Sciatic nerve (tissue), 2 donors: ENCODE measurements around the gene OXLD1. TPM values are rescaled to one million over a fixed set of nuclear protein-coding genes. Genes with fewer than 3 reads are reported as not detected.
"Not testable (repeated sequence)": the region's sequence is repeated elsewhere in the genome, so short reads cannot be mapped to it uniquely, and the experiment has no call there.

Experiments used
- ATAC-seq: fragments of 200-7000 bp; cut with Tn5 transposase; one replicate; pipeline ENCODE4 v1.9.1; 2020; ENCODE audit warnings: mild to moderate bottlenecking, moderate library complexity
- DNase-seq: peaks from one replicate; pipeline ENCODE4 v3.0.0-alpha.2; 2020; ENCODE audit warnings: low spot score
- intact Hi-C: fragments of 100-400 bp; cut with DNase I; formaldehyde crosslinking; loops from one replicate; pipeline ENCODE4 v1.14.2; 2022
- total RNA-seq: library from RNA; stranded (reverse); fragmentation: NEBNext Ultra II Directional; extraction: Animal tissue kit (Norgen Biotek cat#: 25700); gene quantifications from one replicate; pipeline ENCODE4 v1.2.1, GENCODE V29; 2021
- donor health status: DM: no; HTN: no; CAD: no.
- donor health status: DM: no; HTN: no; CAD: no.

Gene OXLD1
- total RNA-seq, 1 donor from 2014 or later = 17.9 TPM

DNA sequence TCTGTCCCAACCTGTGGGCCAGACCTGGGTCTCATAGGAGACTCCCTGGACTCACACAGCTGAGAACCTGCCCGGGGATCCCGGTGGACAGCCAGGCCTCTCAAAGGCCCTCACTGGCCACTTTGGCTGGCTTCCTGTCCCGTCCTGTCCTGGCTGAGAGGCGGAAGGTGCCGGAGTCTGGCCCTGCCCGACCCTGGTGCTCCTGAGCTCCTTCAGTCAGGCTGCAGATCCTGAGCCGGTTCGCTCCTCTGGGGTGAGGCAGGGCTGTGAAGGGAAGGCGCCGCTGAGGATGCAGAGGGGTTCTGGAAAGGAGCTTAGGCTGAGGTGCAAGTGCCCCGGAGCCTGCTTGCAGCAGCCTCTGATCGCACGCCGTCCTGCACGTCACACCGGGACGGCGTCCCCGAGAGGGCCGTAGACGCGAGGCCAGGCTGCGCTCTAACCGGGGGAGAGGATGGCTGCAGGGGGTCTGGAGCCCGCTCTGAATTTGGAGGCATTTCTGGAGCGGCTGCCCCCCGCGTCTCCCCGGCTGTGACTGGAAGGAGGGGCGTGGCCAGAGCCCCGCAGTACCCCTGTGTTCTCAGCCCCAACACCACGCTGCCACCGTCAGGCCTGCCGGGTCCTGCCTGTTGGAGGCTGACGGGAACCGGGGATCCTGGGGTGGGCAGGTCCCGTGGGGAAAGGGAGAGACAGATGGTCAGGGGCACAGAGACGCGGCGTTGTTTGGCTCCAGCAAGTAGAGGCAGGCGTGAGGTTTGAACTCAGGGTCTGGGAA lies 21.6 kb upstream of the OXLD1 start:
- DNase-seq (no peak), ATAC-seq (no peak)
- intact Hi-C loops = no loop called here

DNA sequence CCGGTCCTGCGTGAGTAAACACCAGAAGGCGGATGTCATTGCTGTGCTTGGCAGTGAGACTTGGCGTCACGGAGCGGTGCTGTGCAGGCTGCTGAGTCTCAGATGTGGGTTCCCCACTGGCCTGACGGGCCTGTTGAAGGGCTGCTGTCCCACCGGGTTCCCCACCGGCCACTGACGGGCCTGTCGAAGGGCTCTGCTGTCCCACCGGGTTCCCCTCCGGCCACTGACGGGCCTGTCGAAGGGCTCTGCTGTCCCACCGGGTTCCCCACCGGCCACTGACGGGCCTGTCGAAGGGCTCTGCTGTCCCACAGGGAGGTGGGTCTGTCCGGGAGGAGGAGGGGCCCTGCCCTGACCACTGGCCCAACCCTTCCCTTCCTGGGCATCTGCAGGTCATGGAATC lies 20.2 kb upstream of the OXLD1 start:
- no peak for DNase-seq
- intact Hi-C loops = no loop called here
- no peak for ATAC-seq

DNA sequence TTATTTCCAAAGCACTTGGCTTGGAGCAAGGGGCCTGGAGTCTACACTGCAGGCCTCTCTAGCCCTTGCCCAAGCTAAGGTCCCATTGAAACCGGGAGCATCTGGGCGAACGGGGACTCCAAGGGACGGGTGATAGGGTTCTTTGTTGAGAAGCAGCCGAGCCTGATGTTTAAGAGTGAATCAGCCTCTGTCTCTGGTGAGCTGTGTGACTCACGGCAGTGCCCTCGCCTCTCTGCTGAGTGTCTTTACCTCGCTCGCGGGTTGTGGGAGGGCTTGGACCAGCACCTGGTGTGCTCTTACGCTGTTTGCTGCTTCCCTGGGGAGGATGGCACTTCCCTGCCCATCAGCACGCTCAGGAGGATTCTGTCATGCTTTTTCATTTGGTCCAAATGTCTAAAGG lies 18.7 kb upstream of the OXLD1 start:
- intact Hi-C loops = no loop called here
- ATAC-seq = no peak
- no peak for DNase-seq

DNA sequence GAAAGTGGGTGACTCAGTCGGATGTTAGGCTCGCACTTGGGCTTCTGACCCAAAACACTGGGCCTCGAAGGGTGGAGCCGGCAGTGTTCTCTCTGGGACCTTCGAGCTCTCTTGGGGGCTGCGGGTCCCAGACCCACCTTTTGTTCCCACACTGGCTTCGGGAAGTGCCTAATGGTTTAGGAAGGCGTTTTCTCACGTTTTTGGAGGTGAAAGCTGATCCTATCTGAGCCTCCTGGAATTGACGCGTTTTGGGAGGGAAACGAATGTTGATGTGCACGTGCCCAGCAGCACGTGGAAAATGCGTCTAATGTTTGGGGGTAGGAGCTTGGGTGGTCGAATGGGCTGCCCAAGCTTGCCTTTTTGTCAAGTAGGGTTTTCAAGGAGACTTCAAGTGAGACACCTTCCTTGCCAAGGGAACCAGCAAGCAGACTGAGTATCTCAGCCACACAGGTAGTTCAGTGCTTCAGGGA lies 18.1 kb upstream of the OXLD1 start:
- ATAC-seq (no peak), DNase-seq (no peak)
- intact Hi-C loops = no loop called here

DNA sequence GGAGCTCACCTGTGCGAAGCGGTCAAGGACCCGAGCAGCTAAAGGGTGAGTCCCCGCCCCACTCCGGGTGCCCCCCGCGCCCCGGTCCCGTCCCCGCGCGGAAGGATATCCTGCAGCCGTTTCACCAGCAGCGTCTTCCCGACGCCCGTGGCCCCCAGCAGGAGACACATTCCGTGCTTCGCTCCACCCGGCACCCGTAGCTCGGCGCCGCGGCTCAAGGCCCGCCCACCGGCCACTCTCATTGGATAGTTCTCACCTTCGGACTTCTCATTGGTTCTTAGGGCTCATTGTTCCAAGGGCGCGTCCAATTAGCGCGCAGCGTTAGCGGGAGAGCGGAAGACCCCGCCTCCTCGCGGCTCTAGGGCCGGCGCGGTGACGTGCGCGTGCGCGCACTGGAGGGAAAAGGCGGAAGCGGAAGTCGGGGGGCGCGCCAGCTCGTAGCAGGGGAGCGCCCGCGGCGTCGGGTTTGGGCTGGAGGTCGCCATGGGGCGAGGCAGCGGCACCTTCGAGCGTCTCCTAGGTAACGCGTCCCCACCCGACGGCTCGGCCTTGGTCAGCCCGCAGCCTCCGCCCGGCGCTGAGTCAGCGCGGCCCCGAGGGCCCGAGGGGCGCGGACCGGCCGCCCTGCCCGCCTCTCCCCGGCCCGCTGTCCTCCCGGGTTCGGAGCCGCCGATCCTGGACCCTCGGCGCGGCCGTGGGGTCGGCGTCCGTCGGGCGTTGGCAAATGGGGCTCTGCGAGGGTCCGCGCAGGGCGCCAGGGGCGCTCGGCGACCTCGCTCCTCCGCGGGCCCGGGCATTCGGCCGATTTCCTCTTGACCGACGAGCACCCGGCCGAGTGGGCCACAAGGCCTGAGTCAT lies 17.4 kb upstream of the OXLD1 start, which contains the start of the genes ARL16 and HGS:
Gene ARL16 (minus strand): TSS at position 214 of the 858 bp plus-strand sequence. CDS start 44 bp downstream, at position 170.
Gene HGS (plus strand): TSS at position 428 of the 858 bp plus-strand sequence. CDS start 56 bp downstream, at position 484.
- DNase-seq (peak; percentile 99), ATAC-seq (peak; percentile 99)
- intact Hi-C loops = no loop called here

DNA sequence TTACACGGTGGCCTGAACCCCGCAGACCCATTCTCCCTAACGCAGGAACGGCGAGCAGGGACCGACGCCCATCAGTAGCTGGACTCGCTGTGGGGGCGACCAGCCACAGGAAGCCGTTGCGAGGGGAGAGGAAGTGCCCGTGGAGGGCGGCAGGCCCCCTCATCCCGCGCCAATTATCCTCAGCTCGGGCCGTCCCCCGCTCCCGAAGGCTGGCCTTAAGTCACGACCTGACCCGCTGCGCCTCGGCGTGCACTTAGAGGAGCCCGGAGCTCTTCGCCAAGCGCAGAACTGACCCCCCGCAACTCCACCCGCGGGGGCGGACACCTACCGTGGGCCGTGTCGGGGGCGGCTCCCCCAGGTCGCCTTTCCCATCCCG lies 16.8 kb upstream of the OXLD1 start:
- intact Hi-C loops = no loop called here
- DNase-seq (no peak), ATAC-seq (peak; percentile 1)

DNA sequence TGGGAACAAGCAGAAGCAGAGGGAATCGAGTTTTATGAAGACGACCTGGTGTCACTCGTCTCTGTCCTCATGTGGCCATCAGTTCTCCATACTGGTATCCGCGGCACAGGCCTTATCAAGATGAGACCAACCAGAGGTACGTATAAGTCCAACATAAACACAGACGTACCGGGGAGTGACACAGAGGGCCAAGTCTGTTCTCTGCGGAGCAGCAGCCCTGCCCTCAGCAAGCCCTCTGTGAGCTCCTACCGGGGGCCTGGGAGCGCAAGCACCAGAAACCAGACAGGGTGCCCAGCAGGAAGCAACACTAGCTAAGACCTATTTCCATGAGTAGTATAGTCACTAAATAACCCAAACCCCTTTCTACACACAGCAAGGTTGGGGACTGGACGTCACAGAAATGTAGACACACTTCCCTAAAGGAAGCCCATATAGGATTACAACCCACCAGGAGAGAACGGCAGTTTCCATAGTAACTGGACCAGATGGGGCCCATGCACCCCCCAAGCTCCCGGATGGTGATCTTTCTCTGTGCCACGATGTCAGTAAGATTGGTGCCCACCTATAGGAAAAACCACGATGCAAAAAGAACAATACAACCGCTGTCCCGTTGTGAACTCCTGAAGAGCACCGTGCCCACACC lies 16.3 kb upstream of the OXLD1 start:
- no peak for DNase-seq
- ATAC-seq = no peak
- intact Hi-C loops = no loop called here

DNA sequence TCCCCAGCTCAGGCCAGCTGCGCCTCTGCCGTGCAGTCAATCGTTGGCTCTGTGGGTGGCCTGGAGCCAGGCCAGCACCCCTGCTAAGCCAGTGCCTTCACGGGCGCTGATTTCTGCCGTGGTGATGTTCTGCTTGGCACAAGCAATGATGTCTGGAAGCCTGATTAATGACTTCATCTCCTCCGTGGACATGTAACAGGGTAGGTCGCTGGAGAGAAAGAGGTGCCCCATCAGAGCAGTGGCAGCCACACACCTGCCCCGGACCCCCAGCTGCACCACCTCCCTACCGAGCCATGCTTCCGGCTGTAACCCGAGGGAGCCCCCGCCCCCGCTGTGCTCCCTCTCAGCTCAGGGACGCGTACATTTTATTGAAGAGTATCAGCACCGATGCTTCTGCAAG lies 15.3 kb upstream of the OXLD1 start:
- ATAC-seq (no peak), DNase-seq (no peak)
- intact Hi-C loops = no loop called here

DNA sequence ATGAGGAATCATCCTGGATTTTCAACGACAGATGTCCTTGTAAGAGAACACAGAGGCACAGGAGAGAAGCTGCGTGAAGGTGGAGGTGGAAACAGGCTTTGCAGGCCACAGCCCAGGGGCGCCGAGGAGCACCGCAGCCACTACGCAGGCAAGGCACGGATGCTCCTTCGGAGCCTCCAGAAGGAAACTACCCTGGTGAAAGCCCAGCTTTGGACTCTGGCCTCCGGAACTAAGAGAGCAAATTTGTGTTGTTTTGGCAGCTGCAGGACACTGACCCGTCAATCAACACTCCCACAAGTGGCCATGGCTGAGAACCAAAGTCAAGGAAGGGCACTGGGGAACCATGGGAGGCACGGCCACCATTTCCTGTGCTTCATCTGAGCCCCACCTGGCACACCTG lies 13.7 kb upstream of the OXLD1 start:
- intact Hi-C loops = no loop called here
- DNase-seq (no peak), ATAC-seq (no peak)

DNA sequence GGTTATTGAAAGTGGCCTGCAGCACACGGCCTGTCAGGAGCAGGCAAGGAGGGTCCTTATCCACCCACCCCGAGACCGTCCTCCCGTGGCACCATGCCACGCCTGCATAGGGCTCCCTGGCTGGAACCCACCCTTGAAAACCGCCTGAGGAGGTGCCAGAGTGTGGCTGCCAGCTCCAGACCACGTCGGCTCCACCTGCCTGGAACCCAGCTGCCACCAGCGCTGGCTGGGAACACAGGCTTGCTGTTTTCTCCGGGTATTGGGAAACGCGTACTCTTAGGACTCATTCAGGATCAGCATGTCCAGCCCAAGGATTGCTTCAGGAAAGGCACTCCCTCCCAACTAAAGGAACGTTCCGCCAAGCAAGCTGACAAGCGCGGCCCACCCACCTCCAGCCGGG lies 10.5 kb upstream of the OXLD1 start:
- DNase-seq (no peak), ATAC-seq (no peak)
- intact Hi-C loops = no loop called here

DNA sequence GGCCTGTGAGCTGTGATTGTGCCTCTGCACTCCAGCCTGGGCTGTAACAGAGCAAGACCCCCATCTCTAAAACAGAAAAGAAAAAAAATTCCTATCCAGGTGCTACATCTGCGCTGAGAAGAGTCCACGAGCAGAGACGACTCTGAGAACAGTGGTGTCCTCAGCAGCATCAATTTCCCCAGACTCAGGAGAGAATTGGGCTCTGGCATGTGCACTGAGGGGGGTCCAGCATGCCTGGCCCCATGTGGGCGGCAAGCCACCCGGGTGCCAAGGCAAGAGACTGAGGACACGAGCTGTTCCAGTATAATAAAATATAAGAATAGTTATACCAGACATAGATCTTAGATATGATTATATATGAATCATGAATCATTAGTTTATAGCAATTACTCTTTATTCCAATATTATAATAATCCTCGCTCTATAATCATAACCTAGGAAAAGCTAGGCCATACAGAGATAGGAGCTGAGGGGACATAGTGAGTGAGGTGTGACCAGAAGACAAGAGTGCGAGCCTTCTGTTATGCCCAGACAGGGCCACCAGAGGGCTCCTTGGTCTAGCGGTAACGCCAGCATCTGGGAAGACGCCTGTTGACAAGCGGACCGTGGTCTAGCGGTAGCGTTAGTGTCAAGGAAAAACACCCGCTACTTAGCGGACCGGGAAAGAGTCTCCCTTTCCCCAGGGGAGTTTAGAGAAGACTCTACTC lies 9.3 kb upstream of the OXLD1 start:
- intact Hi-C loops, ATAC-seq, DNase-seq: not testable (repeated sequence)

DNA sequence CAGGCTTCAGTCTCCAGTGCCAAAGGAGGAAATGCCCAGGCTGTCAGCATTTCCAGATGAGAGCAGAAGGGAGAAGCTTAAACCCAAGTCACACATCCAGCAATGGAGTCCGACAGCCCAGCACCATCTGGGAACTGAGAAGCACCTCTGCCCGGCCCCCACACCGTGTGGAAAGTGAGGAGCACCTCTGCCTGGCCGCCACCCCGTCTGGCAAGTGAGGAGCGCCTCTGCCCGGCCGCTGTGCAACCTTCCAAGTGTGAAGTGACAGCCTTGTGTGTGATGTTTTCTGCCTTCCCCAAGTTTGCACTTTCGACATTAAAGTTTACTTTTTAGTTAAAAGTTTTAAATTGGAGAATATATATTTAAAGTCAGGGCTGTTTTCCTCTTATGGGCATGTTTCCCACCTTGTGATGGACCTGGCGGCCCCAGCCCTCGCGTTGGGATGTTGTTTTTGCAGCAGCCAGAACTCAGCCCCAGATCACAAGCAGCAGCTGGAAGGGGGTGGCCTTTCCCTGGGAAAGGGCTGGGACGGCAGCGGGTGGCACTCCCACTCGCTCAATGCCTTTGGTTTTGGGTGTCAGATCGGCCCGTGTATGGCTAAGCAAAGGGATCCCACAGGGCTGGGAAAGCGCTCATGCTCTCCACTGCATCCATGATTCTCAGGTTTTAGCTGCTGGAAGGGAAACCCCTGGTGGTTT lies 7.3 kb upstream of the OXLD1 start:
- ATAC-seq = no peak
- intact Hi-C loops = no loop called here
- no peak for DNase-seq

DNA sequence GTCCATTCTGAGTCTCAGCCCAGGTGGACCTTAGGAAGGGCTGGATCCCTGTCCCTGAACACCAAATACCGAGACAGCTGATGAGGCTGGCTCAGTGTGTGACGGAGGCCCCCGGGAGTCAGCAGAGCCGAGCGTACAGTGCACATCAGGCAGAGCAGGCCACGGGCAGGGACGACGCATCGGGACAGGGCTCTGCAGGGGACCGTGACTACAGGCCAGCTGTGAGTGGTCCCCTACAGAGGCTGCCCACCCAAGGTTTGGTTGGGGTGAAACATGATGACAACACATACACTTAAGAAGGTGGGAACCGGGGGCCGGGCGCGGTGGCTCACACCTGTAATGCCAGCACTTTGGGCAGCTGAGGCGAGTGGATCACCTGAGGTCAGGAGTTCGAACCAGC lies 6.5 kb upstream of the OXLD1 start:
- intact Hi-C loops = no loop called here
- DNase-seq (no peak), ATAC-seq (no peak)

DNA sequence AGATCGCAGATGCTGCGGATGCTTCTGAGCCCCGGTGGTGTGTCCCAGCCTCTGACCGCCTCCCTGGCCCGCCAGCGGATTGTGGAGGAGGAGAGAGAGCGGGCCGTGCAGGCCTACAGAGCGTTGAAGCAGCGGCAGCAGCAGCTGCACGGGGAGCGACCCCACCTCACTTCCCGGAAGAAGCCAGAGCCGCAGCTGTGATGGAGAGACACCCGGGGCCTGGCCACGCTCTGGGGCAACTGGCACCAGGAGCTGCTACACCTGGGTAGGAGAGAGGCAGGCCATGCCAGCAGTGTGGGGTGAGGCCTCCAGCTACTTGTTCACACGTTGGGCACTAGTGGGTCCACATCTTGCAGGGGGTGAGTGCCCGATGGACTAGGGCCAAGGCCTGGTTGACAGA lies 6.1 kb upstream of the OXLD1 start:
- intact Hi-C loops = no loop called here
- no peak for ATAC-seq
- no peak for DNase-seq

DNA sequence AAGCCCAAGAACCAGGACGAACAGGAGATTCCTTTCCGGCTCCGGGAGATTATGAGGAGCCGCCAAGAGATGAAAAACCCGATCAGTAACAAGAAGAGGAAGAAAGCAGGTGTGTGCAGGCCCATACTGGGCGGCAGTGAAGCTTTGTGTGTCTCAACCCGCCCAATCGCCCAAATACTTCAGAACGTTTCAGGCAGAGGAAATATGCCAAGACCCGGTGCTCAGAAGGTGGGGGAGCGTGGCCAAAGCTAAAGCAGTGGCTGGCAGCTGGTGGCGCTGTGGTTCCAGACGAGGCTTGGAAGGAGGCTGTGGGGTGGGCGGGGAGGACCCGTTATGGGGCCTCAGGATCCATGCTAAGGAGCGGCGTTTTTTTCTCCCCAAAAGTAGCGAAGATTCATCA lies 1.3 kb upstream of the OXLD1 start:
- DNase-seq (no peak), ATAC-seq (no peak)
- intact Hi-C loops = no loop called here

DNA sequence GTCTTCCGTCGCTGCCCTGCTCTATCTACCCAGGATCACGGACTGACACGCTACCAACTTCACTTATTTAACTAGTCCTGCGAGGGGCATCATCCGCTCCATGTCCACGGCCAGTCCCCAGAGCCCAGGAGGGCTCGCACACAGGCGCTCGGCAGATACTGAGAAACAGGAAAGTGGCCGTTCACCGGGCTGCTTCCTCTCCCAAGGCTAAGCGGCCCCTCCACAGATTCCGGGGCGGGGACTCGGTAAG lies 388 bp downstream of the OXLD1 start:
- ATAC-seq (no peak), DNase-seq (no peak)
- intact Hi-C loops = no loop called here

DNA sequence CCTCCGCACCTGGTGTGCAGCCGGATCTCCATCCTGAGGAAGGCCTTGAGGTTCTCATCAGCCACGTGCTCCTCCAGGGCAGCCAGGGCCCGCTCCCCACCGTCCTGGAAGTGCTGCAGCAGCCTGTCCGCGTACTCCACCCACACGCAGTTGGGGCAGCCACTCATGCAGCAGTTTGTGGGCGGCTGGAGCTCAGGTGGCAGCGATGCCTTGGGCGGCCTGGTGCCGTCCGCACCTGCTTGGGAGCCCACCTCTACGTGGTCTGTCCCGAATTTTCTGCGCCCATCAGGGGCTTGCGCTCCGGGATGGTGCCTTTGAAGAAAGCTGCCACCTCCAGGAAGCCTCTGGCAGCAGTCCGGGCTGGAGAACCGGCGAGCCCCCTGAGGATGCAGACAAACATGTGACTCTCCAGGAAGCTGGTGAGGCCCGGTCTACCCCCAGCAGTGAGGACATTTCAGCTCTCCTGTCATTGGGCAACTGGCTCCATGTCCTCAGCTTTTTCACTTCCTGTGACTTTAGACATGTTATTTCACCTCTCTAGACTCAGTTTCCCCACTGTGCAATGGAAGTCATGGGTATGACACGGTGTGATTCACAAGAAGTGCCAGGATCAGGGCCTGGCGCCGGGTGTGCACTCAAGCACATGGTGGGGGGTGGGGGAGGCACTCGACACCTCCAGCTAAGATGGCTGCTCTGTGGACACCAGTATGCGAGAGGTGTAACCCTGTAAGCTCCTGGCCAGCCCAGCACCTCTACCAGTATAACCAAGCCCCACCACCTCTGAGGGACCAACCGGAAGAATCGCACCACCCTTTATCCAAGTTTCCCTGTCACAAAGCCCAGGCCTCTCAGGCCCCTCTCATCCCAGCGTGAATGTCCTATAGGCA lies 957 bp downstream of the OXLD1 start:
- no peak for DNase-seq
- intact Hi-C loops = no loop called here

DNA sequence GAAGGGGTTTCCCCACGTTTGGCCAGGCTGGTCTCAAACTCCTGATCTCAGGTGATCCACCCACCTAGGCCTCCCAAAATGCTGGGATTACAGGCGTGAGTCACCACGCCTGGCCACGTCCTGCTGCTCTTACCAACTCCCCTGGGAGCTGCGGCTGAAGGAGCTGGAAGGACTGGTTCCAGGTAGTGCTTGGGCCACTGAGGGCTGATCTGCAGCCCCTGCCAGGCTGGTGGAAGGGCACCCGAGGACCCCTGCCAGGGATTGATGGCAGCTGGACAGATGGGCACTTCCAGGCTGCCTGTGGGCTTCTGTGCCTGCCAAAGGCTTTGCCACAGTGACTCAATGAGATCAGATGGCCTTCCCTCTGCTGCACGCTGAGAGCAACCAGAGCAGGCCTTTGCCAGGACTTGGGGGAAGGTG lies 2.3 kb downstream of the OXLD1 start:
- no peak for ATAC-seq
- intact Hi-C loops = no loop called here

More for the DNA sequence above, 957 bp downstream of the OXLD1 start:
- ATAC-seq = peak; percentile 3

More for the DNA sequence above, 2.3 kb downstream of the OXLD1 start:
- DNase-seq = no peak
